ENCODE results near the gene WDR88.
A peak's percentile ranks its signal among the peaks of the same experiment; 100 is the strongest.
"Not testable (repeated sequence)": the region's sequence is repeated elsewhere in the genome, so short reads cannot be mapped to it uniquely, and the experiment has no call there.

WDR88 gene

DNA sequence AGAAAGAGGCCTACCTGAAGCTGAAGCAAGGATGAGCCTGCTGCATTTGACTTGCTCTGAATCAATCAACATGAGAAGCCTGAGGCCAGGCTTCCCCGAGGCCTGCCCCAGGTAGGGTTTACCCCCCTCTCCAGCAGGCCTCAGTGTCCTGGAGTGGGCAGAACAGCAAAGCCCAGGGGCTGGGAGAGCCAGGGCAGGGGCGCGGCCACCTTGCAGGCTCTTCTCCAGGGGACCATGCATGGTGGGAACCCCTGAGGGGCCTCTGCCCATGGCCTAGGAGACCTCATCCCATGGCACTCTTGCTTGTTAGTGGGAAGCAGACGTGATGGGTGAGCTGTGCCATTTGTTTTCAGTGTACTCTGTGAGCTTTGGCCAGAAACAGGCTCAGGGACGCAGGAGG is 42.3 kb downstream of the WDR88 start:
- DNase-seq = no peak

DNA sequence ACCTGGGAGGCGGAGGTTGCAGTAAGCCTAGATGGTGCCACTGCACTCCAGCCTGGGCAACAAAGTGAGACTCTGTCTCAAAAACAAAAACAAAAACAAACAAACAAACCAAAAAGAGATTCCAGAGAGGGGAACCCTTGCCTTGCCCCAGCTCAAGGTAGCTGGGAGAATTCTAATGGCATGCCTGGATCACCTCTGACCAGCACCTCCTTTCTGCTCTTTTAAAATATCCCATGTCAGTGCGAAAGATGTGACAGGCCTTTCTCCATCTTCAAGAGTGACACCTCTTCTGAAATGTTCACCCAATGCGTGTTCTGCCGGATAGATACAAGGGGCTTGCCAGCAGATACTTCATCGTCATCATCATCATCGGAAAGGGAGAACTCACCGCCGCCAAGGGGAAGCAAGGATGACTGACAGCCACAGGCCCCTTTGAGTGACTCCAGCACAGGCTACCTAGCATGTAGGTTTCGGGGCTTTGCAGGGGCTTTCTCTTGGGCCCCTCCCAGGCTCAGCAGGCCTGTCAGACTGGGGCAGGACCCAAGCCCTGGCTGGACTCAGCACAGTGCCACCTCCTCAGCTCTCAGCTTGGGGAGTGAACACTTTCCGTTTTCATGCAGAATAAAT is 43.4 kb downstream of the WDR88 start:
- no peak for DNase-seq

DNA sequence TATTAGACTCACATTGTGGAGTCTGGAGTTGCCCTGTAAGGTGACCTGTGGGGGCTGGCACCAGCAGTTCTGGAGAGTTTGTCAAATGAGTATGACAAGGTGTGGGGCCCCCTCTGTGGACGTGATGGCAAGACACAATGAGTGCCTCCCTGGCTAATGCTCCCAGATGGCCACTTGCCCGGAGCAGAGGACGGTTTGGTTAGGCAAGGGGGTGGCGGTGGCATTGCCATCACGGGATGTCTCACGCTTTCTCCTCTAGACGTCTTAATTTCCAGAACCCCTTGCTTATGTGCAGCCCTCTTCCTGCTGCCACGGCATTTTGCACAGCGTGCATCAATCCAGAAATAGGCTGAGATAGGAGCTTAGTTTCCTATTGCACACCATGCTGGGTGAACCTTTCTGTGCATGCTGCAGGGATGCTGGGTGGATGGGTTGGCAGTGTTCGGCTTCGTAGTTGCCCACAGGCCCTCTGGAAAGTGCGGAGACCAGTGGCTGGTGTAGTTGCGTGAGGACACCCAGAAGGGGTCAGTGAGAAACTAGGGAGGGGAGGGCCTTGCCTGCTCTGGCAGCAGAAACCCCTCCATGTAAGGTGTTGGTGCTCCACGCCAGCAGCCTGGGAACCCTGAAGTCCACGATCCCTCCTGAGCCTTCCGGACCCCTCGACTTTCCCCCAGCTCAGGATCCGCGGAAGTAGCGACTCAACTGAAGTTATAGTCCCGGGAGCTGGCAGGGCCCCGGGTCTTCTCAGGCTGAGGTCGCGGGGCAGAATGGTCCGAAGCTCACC is 44.2 kb downstream of the WDR88 start:
- DNase-seq = peak; percentile 57

DNA sequence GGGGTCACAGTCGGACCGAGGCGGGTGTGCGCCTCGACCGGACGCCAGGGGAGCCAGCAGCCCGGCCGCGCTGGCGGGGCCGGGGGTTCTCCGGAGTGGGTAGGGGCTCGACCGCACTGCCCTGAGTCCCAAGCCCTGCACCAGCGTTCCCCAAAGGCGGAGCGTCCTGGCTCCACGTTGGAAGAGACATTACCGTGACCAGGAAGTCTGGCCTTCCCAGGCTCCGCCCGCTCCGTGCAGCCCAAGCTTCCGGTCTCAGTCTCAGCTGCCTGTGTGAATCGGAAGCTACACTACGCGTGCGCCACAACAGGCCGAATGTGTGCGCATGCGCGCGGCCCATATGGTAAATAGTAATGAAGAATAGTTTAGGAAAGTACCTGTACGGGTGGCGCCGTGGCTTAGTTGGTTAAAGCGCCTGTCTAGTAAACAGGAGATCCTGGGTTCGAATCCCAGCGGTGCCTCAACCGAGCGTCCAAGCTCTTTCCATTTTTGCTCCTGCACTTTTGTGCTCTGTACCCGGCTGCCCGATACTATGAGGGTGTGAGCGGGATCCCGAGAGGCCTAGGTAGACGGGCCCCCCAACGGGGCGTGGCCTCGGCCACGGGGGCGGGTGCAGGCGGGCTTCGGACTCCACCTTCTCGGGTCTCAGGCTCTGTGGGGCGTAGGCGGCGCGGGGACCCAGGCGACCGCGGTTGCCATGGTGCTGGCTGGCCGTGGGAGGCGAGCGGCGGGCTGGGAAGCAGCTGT is 44.9 kb downstream of the WDR88 start:
- peak; percentile 99 for DNase-seq

DNA sequence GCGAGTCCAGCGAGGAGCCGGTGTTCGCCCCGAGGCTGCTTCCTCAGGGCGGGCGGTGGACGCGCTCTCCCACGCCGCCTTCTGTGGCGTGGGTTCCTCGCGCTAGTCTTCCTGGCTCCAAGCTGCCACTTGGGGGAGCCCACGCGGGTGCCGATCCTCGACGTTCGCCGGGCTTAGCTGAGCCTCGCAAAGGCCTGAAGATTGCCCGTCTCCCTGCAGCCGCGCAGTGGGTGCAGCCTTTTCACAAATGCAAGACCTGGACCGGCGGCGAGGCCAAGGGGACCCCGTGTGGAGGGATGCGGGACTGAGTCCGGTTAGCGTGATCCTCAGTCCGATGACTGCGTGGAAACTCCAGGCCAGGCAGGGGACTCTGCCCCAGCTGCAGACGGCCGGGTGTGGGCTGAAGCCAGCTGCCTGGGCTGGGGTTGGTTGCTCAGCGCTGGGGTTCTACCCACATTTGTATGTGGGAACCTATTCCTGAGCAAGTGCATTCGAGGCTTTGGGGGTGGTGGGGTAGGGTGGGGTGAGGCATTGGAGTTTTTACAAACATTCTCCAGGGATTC is 45.6 kb downstream of the WDR88 start:
- peak; percentile 85 for DNase-seq

DNA sequence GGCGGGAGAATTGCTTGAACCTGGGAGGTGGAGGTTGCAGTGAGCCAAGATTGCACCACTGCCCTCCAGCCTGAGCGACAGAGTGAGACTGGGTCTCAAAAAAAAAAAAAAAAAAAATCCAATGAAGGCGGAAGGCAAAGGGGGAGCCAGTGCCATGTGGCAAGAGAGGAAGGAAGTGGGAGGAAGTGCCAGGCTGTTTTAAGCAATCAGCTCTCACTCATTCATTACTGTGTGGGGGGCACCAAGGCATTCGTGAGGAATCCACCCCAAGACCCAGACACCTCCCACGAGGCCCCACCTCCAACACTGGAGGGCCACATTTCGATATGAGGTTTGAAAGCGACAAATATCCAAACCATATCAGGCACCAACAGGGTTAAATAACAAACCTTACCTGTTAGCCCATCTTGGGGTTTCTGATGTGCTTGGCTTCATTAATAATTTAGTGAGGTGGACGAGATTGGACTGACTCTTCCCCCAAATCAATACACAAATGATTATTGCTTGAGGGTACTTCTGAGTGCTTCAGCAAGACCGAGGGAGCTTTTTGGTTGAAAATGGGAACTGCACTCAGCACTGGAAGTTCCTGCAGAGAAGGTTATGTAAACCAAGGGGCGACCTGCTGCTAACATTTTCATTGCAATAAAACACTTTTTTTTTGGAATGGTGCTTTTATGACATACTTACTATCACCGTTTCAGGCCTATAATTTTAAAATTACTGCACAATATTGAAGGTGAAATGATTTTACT is 54.7 kb downstream of the WDR88 start:
- peak; percentile 58 for DNase-seq

DNA sequence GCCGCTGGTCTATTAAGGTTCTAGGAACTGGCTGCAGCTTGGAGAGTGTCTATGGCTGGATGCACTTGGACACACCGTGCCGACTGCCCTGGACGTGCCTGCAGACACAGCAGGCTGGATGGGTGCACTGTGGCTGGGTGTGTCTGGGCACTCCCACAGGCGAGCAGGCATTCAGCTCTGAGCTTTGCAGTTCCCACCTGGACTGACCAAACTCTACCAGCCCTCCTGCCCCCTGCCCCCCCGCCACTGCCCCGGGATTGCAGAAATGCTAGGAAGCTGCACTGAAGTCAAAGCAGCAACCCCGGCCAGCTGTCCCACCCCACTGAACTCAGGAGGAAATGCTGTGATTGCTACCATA is 55.2 kb downstream of the WDR88 start:
- no peak for DNase-seq

DNA sequence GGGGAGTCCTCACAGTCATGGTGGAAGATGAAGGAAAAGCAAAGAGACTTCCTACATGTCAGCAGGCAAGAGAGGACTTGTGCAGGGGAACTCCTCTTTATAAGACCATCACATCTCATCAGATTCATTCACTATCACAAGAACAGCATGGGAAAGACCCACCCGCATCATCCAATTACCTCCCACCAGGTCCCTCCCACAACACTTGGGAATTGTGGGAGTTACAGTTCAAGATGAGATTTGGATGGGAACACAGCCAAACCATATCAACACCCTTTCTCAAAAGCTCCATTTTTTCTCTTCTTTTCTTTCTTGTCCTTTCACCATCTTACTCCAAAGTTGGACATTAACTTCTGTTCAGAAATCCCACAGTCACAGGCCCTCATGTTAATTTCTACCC is 57.5 kb downstream of the WDR88 start:
- no peak for DNase-seq

DNA sequence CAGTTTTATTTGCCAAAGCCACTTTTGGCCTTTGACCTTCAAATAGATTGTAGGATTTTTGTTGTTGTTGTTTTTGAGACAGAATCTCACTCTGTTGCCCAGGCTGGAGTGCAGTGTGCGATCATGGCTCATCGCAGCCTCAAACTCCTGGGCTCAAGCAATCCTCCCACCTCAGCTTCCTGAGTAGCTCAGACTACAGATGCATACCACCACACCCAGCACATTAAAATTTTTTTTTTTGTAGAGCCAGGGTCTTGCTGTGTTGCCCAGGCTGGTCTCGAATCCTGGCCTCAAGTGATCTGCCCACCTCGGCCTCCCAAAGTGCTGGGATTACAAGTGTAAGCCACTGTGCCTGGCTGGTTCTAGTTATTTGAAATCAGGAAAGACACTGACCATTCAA is 59.2 kb downstream of the WDR88 start:
- DNase-seq = not testable (repeated sequence)

DNA sequence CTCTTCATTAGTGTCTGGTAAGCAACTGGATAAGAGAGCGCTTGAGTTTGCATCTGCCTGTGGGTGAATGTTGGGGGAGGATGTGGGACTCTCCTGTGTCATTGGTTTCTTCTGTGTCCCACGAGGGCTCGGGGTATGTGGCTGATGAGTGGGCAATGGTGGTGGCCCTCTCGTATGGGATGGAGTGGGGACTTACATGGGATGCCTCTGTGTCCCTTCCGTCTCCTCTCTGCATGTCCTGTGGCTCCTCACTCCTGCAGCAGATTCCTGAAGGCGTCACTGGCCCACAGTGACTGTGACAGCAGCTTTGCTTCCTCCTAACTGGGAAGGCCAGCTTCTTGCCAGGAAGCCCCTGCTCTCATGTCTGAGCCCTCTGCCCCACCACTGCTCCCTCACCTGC is 59.6 kb downstream of the WDR88 start:
- no peak for DNase-seq

DNA sequence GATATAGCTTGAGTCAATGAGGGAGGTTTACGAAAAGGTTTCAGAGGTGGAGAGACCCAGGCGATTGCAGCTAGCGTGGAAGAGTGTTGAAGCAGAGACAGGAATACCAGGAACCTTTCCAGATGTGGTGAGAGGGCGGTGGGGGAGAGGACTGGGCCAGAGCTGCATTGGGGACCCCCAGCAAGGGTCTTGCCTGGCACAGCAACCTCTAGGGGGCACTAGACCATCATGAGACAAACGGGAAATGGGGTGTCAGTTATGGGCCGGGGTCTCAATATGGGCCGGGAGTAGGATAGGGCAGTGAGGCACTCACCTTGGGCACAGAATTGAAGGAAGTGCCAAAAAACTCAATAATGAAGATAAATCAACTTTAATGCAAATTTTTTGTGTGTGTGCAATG is 60.1 kb downstream of the WDR88 start:
- no peak for DNase-seq

DNA sequence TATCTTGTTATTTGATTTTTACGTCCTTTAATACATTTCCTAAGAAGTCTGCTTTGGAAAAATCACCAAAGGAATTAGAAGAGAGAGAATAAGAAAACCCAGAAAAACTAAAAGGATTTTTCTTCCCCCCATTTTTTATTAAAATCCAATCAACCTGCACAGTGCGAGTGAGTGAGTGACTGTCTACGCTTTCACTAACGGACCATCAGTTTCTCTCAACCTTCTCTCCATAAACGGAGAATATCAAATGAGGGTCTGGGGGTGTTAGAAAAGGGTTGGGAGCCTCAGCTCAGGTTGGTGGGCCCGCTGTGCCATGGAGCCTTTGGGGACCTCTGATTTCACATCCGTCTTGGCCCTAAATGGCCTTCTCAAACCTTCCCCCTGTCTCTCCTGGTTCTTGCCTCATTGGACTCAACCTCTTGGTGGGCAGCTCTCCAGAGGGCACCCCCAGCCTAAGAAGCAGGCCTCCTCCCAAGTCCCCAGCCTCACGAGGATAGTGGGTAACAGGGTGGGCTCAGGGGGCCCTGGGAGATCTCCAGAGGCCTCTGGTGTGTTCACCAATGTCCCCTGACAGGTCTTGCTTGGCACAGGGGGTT is 61.5 kb downstream of the WDR88 start:
- no peak for DNase-seq

DNA sequence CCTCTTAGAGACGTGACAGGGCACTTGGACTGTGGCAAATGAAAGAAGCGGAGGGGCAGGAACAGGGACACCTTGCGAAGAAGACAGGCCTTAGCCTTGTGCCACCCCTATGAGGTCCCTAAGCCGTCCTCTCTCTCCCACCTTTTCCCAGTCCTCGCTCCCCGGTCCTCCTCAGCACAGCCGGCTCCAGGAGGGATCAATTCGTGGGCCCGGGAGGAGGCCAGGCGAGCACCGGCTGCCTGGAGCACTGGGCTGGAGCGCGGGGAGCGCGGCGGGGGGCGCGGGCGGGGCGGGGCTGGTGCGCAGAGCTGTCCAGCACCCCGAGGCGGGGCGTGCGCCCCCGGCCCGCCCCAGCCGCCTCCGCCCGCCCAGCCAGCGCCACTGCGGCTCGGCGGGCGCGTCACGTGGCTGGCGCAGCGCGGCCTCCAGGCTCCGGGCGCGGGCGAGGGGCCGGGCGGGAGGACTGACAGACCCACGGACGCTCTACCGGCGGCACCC is 62.0 kb downstream of the WDR88 start, which contains the start of gene LRP3:
Gene LRP3 (plus strand): TSS at position 466 of the 498 bp plus-strand sequence. CDS start 456 bp downstream, outside the sequence.
- DNase-seq = peak; percentile 53

DNA sequence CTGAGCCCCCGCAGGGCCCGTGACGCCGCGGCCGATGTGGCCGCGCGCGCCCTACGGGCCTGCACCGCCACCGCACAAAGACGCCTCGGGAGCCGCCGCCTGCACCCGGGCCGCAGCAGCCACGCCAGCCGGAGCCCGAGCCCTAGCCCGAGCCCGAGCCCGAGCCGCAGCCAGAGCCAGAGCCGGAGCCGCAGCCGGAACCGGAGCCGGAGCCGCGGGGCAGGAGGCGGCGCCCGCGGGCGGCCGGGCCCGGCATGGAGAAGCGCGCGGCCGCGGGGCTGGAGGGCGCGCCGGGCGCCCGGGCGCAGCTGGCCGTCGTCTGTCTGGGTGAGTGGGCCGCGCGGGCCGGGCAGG is 62.6 kb downstream of the WDR88 start:
- peak; percentile 24 for DNase-seq

DNA sequence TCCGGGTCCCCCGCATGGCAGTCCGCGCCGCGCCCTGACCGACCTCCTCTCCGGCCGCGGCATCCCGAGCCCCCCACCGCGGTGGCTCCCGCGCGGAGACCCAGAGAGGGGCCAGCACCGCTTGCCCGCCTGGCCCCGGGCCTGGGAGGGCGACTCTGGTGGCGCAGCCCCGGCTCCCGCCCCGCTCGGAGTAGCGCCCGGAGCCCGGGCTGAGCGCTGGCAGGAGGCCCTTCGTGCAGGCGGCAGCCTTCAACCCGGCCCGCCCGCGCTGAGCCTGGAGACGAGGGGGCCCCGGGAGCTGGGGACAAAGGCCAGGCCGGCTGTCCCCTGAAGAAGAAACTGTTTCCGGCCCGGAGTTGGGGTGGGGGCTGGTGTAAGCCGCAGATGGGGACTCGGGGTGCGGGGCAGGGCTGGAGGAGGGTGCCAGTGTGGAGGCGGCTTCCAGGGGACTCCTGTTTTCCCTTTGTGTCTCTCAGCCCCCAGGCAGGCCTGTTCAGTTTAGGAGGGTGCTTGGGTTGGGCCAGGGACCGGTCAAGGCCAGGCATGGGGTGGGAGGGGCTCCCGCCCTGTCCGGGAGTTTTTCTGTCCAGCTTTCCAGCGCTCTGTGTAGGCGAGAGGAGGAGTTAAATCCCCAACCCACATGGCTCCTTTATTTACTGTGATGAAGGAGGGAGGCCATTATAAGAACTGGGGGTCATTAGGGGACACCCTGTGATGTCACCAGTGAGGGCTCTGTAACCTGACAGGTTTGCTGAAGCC is 63.2 kb downstream of the WDR88 start:
- peak; percentile 42 for DNase-seq

DNA sequence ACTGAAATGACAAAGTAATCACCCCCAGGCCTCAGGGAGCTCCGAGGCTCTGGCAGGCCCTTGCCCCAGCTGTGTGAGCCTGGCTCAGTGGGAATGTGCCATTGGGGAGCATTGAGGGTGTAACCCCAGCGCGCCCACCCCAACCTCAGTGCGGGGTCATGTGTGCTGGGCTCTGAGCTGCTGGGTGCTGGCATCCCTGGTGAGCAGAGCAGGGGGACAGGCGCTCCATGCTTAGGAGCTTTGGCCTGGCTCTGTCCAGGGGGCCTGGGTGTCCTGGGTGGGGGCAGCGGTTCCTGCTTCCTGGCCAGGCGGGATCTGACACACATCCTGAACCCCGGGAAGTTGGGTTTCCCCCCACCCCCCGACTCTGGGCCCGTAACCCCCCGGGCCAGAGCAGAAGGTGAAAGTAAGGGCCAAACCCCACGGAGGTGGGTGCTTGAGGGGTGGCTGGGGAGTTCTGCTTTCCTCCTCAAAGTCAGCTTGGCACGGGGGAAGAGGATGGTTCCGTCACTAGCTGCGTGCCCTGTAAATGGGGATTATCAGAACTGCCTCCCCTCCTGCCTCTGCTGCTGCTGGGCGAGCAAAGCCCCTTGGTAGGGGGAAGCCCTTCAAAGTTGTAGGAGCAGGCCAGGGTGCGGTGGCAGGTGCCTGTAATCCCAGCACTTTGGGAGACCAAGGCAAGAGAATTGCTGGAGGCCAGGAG is 63.9 kb downstream of the WDR88 start:
- DNase-seq = no peak

DNA sequence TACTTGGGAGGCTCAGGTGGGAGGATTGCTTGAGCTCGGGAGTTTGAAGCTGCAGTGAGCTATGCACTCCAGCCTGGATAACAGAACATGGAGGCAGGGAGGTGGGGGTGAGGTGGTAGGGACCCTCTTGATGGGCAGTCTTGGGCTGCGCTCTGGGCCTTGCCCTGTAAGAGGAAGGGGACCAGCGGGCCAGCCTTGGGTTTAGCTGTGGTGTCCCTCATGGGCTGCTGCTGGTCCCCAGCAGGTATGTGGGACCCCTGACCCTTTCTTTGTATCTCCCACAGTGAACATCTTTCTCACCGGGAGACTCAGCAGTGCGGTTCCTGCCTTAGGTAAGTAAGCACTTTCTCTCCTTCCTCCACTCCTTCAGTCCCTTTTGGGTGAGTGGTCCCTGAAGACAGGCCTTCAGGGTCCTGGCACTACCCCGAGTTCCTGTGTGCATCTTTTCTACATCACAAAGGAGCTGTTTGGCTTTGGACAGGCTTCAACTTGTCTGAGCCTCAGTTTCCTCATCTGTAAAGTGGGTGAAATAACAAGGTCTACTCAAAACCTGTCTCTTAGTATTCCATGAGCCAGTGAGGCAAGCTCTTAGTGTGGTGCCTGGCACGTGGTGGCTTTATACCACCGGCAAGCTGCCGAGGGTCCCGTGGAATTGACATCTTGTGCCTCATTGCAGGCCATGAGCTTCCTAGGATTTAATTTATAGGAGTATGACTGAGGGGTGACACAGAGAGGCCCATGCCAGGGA is 64.7 kb downstream of the WDR88 start:
- no peak for DNase-seq

DNA sequence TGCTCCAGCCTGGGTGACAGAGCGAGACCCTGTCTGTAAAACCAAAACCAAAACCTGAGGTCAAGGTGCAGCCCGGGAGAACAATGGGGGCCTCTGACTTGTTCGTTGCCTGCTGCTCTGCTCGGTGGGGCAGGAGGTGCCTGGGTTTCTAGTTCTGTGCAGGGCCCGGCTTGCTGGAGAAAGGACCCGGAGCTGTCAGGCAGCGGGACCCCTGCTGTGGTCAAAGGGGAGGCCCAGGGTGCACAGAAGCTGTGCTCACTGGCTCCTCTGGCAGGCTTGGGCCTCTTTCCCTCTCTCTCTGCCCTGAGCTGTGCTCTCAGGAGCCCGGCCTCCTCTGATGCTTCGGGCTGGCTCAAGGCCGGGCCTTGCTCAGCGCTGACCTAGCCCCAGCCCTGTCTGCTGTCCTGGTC is 65.7 kb downstream of the WDR88 start:
- DNase-seq = no peak

DNA sequence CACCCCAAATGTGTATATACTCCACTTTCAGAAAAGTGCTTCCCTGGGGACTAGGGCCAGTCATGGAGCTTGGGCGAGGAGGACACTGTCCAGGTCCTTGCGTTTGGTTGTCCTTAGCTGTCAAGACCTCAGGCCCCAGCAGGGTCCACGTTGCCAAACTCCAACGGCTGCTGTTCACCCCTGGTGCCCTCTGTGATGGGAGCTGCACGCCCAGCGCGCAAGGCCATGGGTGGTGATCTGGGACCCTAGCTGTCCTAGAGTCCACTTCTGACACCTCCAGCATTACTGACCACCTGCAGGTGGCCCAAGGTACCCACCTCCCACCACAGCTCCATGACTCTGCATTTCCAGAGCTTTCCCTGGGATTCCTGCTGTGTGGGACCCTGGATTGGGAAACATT is 66.3 kb downstream of the WDR88 start:
- no peak for DNase-seq

All from hematopoietic multipotent progenitor cell treated with erythropoietin and hydrocortisone succinate and interleukin-3 and kit ligand, for 4 days (in vitro differentiated cells).